ENCODE measurements around the gene BCAP29. TPM values are rescaled to one million over a fixed set of nuclear protein-coding genes. Genes with fewer than 3 reads are reported as not detected.

The BCAP29 gene
- total and polyA plus RNA-seq, 2 of the 8 experiments (the other 6 are each of a cell fraction or from before 2014, with no cell fraction given): 6.8 to 18.1 TPM

DNA sequence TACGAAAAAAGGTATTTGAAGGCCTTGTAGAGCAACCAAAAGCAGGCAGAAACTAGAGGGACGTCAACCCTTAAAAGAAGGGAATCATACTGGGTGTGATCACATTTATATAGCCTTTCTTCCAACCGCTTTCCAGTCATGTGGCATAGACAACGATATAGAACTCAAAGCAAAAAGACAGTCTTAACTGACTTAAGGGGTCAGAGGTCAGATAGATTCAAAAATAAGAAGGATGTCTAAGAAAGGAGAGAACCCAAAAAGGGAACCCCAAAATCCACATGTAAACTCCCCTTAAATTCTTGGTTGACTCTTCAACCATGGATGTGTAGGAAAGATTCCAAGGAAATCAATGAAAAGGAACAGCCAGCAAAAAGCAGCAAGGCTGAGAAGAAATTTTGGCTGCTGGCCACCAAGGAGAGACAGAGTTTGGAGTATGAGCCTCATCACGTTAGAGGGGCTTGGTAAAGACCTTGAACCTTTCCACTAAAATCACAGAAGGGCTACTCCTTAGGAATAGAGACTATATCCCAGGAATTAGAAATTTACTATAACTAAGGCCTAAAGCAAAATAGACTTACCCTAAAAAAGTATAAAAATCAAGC lies 8.6 kb downstream of the BCAP29 start:
- Histone ChIP-seq H3K79me2 (ENCODE audit: control insufficient read depth in 1 of 2, insufficient read depth in 2 of 2, low read length in 2 of 2) (no peaks in the 10 kb centered on the region), H3K27me3 (replicated peaks in 1 of 4; ENCODE audit: control insufficient read depth in 3 of 4, extremely low read depth in 1 of 4, insufficient read depth in 3 of 4, low read length in 3 of 4) (no peaks in the 10 kb centered on the region), H2BK15ac (ENCODE audit: low read length) (no peak overlapping the region), H3K4me3 (ENCODE audit: extremely low read depth in 1 of 4, insufficient read depth in 2 of 4, low read depth in 3 of 4, low read length in 4 of 4) (no peak overlapping the region), H3K4me1 (replicated peaks in 1 of 4; ENCODE audit: control insufficient read depth in 3 of 4, insufficient read depth in 4 of 4, low read length in 3 of 4) (no peaks in the 10 kb centered on the region), H3K9ac (replicated peaks in 1 of 4; ENCODE audit: extremely low read depth in 1 of 4, low read depth in 3 of 4, low read length in 3 of 4) (no peak overlapping the region), H2BK120ac (replicated peaks; ENCODE audit: low read depth, low read length) (no peak overlapping the region), H4K20me1 (replicated peaks in 1 of 2; ENCODE audit: control insufficient read depth in 1 of 2, insufficient read depth in 2 of 2, low read length in 2 of 2) (no peaks in the 10 kb centered on the region), H3K27ac (ENCODE audit: low read depth, low read length) (no peak overlapping the region), H3K9me3 (ENCODE audit: insufficient read depth in 2 of 2, low read depth in 1 of 2, low read length in 1 of 2) (peaks cover 3% of the 10 kb centered on the region in 2 experiments; a peak in 2 of 4 replicates), H3K56ac (replicated peaks; ENCODE audit: insufficient read length, low read depth, low read length) (no peak overlapping the region), H3K14ac (ENCODE audit: insufficient read length) (no peak overlapping the region), H4K8ac (ENCODE audit: extremely low read depth, insufficient read depth, low read length) (no peak overlapping the region), H3K23me2 (ENCODE audit: low read depth, low read length) (no peaks in the 10 kb centered on the region; the same call in 1 of the 2 replicates), H4K91ac (replicated peaks; ENCODE audit: insufficient read length, low read length) (no peak overlapping the region), H3K36me3 (ENCODE audit: control insufficient read depth in 2 of 4, insufficient read depth in 4 of 4, low read length in 3 of 4) (0 out of 8 replicates have a peak, but pooled peaks cover 0 to 3% (median 0%) of the 10 kb centered on the region in 4 experiments), H3K79me1 (ENCODE audit: low read depth, low read length) (no peaks in the 10 kb centered on the region), H2AFZ (ENCODE audit: low read length) (no peak overlapping the region), H3K18ac (ENCODE audit: extremely low read depth, low read length) (no peak overlapping the region), H2BK20ac (ENCODE audit: low read length) (no peak overlapping the region), H4K5ac (ENCODE audit: insufficient read length, low read depth, low read length) (no peak overlapping the region), H3K23ac (ENCODE audit: insufficient read length) (no peak overlapping the region), H2BK5ac (ENCODE audit: low read depth, low read length) (no peak overlapping the region), H3K4ac (replicated peaks; ENCODE audit: insufficient read length, low read depth, low read length) (no peak overlapping the region), H2BK12ac (ENCODE audit: low read depth, low read length) (no peak overlapping the region), H3K4me2 (ENCODE audit: insufficient read depth in 1 of 2, low read depth in 2 of 2, low read length in 2 of 2) (no peak overlapping the region), H2AK5ac (ENCODE audit: low read depth, low read length) (no peak overlapping the region)
- ChIA-PET POLR2A (ENCODE audit: partially characterized antibody) (no interaction called here), CTCF (ENCODE audit: partially characterized antibody) (no interaction called here)
- whole genome bisulfite sequencing, 2 experiments (ENCODE audit: extremely low coverage in 1 of 2, insufficient coverage in 1 of 2, insufficient read length in 1 of 2, insufficient replicate concordance in 2 of 2, low coverage in 1 of 2, low lambda C conversion rate in 2 of 2, missing lambda C conversion rate in 1 of 2): 81% methylated on average over 5 of the region's 5 CpGs; no CpG with 5 or more reads in 1 of the 2 experiments
- DNase-seq (ENCODE audit: low read depth in 1 of 2, low spot score in 2 of 2): no peak
- FAIRE-seq: no peak
- TF ChIP-seq CHD2 (IDR thresholded peaks at IDR 0.05; ENCODE audit: low read length) (no peak), SP2 (IDR thresholded peaks at IDR 0.05; ENCODE audit: low read length) (no peak), TEAD4 (IDR thresholded peaks at IDR 0.05; ENCODE audit: low read depth, low read length) (no peak), RFX5 (IDR thresholded peaks at IDR 0.05; ENCODE audit: borderline replicate concordance, low read depth, low read length) (no peak), MAFK (IDR thresholded peaks at IDR 0.05; ENCODE audit: low read depth, low read length) (no peak), CREB1 (IDR thresholded peaks at IDR 0.05) (no peak), PHF8 (conservative IDR thresholded peaks at IDR 0.05; ENCODE audit: low read depth, low read length) (no peak), JUN (IDR thresholded peaks at IDR 0.05; ENCODE audit: low read depth, low read length) (no peak), TAF1 (IDR thresholded peaks at IDR 0.05; ENCODE audit: low read depth, low read length) (no peak), TCF12 (IDR thresholded peaks at IDR 0.05; ENCODE audit: low read depth, low read length) (no peak), SP4 (IDR thresholded peaks at IDR 0.05; ENCODE audit: low read length) (no peak), SUZ12 (IDR thresholded peaks at IDR 0.05; ENCODE audit: low read length) (no peak), HDAC6 (IDR thresholded peaks at IDR 0.05; ENCODE audit: low read depth, low read length) (no peak)
- TF ChIP-seq, protein P1, sequence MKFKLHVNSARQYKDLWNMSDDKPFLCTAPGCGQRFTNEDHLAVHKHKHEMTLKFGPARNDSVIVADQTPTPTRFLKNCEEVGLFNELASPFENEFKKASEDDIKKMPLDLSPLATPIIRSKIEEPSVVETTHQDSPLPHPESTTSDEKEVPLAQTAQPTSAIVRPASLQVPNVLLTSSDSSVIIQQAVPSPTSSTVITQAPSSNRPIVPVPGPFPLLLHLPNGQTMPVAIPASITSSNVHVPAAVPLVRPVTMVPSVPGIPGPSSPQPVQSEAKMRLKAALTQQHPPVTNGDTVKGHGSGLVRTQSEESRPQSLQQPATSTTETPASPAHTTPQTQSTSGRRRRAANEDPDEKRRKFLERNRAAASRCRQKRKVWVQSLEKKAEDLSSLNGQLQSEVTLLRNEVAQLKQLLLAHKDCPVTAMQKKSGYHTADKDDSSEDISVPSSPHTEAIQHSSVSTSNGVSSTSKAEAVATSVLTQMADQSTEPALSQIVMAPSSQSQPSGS (IDR thresholded peaks at IDR 0.05; ENCODE audit: low read length): no peak

Data from H1 (cell line).